BJ (cell line): ENCODE data around the gene PDZK1. TPM values are rescaled to one million over a fixed set of nuclear protein-coding genes. Genes with fewer than 3 reads are reported as not detected.
"Not testable (repeated sequence)": the region's sequence is repeated elsewhere in the genome, so short reads cannot be mapped to it uniquely, and the experiment has no call there.

Experiments
- CTCF ChIA-PET: fragments of 350-600 bp; formaldehyde crosslinking; extraction: SDS; loops from one replicate; lab custom pipeline; 2021; ENCODE audit warnings: antibody characterized with exemption, inconsistent platforms; lab: Yijun Ruan, JAX
- POLR2A ChIA-PET: fragments of 300-600 bp; sonication (Branson Sonifier 250); formaldehyde crosslinking; extraction: SDS; loops from one replicate; lab custom pipeline; 2021; ENCODE audit warnings: antibody characterized with exemption; lab: Charles Lee
- DNase-seq: peaks from one replicate; pipeline ENCODE4 v3.0.0-alpha.2; 2011; ENCODE audit warnings: low read depth
- H3K27me3 ChIP-seq: 2 replicates; pipeline ENCODE4 v1.6.0; 2011; ENCODE audit warnings: low read length; ENCODE audit not compliant: control insufficient read depth, insufficient read depth
- H3K36me3 ChIP-seq: 2 replicates; pipeline ENCODE4 v1.5.1; 2011; ENCODE audit warnings: low read length; ENCODE audit not compliant: control insufficient read depth, insufficient read depth
- H3K4me3 ChIP-seq: 2 replicates; pipeline ENCODE4 v1.5.1; 2011; ENCODE audit warnings: low read depth, mild to moderate bottlenecking, control low read depth, low read length
- polyA plus RNA-seq: library from polyadenylated mRNA; depleted of rRNA; stranded (reverse); fragments of >200 nt; gene quantifications from 2 replicates; pipeline ENCODE4 v1.2.3, GENCODE V29; 2011; rRNA removed

PDZK1 gene
- polyA plus RNA-seq, 1 experiment, result 0.15 TPM

DNA sequence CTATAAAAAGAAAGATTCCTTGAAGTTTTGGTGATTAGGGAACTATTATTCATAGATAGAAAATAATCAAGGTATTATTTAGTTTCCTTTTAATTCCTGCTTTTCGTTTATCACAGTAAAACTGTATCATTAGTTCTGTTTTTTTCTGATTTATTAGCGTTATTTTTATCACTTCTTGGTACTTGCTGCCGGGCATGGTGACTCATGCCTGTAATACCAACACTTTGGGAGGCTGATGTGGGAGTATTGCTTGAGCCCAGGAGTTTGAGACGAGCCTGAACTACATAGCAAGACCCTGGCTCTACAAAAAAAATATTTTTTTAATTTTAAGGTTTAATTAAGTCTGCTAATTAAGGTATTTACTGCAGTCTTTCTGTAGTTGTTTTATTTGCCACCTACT is 42.2 kb downstream of the PDZK1 start:
- CTCF ChIA-PET, H3K4me3 ChIP-seq, H3K36me3 ChIP-seq, DNase-seq, H3K27me3 ChIP-seq, POLR2A ChIA-PET: not testable (repeated sequence)

- POLR2A ChIA-PET, DNase-seq, H3K4me3 ChIP-seq, H3K27me3 ChIP-seq, H3K36me3 ChIP-seq, CTCF ChIA-PET: not testable (repeated sequence)
These were observed 44.7 kb downstream of the PDZK1 start for GRCh38 chr1:145662502-145662901.

DNA sequence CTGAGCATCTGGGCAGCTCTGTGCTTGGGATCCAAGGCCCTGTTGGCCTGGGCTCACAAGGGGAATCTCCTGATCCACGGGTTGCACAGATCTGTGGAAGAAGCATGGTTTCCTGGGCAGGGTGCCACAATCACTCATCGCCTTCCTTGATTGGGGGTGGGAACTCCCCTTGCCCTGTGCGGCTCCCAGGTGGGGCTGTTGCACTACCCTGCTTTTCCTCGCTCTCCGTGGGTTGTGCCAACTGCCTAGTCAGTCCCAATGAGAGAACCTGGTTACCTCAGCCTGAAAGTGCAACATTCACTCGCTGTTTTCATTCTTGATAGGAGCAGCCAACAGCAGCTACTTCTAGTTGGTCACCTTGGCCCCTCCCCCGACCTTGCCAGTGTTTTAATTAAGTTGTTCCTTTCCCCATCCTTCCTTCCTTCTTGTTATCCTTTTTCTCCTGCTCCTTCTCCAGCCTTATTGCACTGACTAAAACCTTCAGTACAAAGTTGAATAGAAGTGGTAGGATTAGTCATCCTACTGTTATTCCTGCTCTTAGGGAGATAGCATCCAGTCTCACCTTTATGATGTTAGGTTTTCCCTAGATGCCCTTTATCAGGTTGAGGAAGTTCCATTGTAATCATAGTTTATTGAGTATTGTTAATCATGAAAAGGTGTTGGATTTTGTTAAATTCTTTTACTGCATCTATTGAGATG is 50.8 kb downstream of the PDZK1 start:
- DNase-seq, CTCF ChIA-PET, H3K4me3 ChIP-seq, H3K36me3 ChIP-seq, H3K27me3 ChIP-seq, POLR2A ChIA-PET: not testable (repeated sequence)

DNA sequence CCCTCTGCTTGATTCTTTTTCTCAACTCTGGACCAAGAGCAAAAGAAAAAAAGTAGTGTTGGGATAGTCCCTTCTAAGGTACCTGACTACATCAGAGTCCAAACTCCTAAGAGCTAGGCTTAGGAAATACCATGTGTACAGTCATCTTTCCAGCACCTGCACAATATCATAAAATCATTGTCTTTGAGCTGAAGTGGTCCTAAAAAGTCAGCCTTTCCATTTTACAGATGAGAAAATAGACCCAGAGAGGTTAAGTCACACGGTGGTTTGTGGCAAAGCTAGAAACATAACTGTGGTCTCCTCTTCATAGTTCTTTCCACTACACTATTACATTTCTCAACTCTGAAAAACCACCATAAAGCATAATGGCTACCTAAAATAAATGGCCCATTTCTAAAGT is 63.2 kb downstream of the PDZK1 start:
- H3K4me3 ChIP-seq, H3K36me3 ChIP-seq, POLR2A ChIA-PET, DNase-seq, CTCF ChIA-PET, H3K27me3 ChIP-seq: not testable (repeated sequence)

DNA sequence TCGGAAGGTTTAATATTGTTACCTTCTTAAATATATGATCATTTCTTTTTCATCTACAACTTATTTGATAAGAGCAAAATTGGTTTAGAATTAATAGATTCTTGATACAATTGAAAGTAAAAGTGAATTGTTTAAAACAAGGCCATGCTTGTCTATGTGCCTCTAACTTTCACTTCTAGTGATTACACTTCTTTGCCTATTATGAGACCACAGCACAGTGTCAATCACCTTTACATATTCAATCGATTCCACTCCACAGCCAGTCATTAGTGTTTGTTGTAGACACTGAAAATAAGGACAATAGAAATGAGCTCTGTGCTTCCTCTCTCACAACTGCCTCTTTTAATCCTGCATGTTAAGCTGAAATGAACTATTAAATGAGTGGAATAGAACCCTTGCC is 65.3 kb downstream of the PDZK1 start:
- DNase-seq, H3K4me3 ChIP-seq, POLR2A ChIA-PET, H3K36me3 ChIP-seq, CTCF ChIA-PET, H3K27me3 ChIP-seq: not testable (repeated sequence)

DNA sequence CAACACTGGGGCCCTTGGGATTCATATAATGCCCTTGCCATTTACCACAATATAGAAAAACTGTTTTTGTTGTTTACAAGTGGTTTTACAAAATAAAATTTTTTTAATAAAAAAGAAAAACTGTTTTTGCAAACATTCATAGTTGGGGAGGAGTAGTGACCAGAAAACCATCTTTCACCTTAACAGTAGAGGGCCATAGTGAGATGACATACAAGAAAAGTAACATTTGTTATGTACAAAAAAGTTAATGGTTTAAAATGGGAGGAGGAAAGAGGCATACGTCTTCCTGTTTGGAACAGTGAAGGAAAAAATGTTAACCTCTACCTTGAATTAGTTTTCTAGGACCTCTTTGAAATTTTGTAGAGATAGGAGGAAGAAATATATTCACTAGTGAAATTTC is 70.9 kb downstream of the PDZK1 start:
- H3K4me3 ChIP-seq, POLR2A ChIA-PET, H3K36me3 ChIP-seq, DNase-seq, H3K27me3 ChIP-seq, CTCF ChIA-PET: not testable (repeated sequence)

- H3K4me3 ChIP-seq, DNase-seq, CTCF ChIA-PET, H3K27me3 ChIP-seq, H3K36me3 ChIP-seq, POLR2A ChIA-PET: not testable (repeated sequence)
These were observed 85.0 kb downstream of the PDZK1 start for GRCh38 chr1:145622177-145622576.

Other genes starting within 250 kb of the PDZK1 start
- 14.1 and 24.5 TPM in 2 replicates for gene GPR89A, start 99.4 kb downstream of the PDZK1 start, polyA plus RNA-seq
- not detected in 2 replicates for gene CD160, start 12.1 kb upstream of the PDZK1 start, polyA plus RNA-seq
- gene RNF115, start 116.7 kb upstream of the PDZK1 start, polyA plus RNA-seq, result 13.4 and 18.3 TPM in 2 replicates
- gene POLR3C, start 116.8 kb upstream of the PDZK1 start, polyA plus RNA-seq, result 56.7 and 58.5 TPM in 2 replicates
- gene NUDT17, start 138.3 kb upstream of the PDZK1 start, polyA plus RNA-seq, result 4.3 and 4.5 TPM in 2 replicates
- gene PIAS3, start 151.7 kb upstream of the PDZK1 start, polyA plus RNA-seq, result 30.0 and 38.0 TPM in 2 replicates
- 1.4 and 1.5 TPM in 2 replicates for gene ANKRD35, start 178.5 kb upstream of the PDZK1 start, polyA plus RNA-seq
- 0.63 and 0.82 TPM in 2 replicates for gene ITGA10, start 202.7 kb upstream of the PDZK1 start, polyA plus RNA-seq
- 34.9 and 46.4 TPM in 2 replicates for gene PEX11B, start 211.3 kb upstream of the PDZK1 start, polyA plus RNA-seq
- 71.2 and 135 TPM in 2 replicates for gene RBM8A, start 220.1 kb upstream of the PDZK1 start, polyA plus RNA-seq